IPS-NIHi7 (cell line): ENCODE data around the gene MTHFR.
A peak's percentile ranks its signal among the peaks of the same experiment; 100 is the strongest.
"Not testable (repeated sequence)": the region's sequence is repeated elsewhere in the genome, so short reads cannot be mapped to it uniquely, and the experiment has no call there.

Experiments used
- DNase-seq: peaks from one replicate; pipeline ENCODE4 v3.0.0; 2012; ENCODE audit warnings: mixed read lengths; ENCODE audit errors: extremely low spot score

MTHFR gene

GRCh38 chr1:11833497-11833896, 27.7 kb upstream of the MTHFR start:
- no peak for DNase-seq

- no peak for DNase-seq
These were observed 26.4 kb upstream of the MTHFR start for GRCh38 chr1:11831945-11832725.

- DNase-seq: no peak
These were observed 22.7 kb upstream of the MTHFR start for GRCh38 chr1:11828511-11828910.

- no peak for DNase-seq
These were observed 21.2 kb upstream of the MTHFR start for GRCh38 chr1:11826946-11827345.

GRCh38 chr1:11825131-11825530, 19.4 kb upstream of the MTHFR start:
- no peak for DNase-seq

GRCh38 chr1:11823366-11824137, 17.8 kb upstream of the MTHFR start:
- DNase-seq: no peak

GRCh38 chr1:11822091-11822490, 16.3 kb upstream of the MTHFR start:
- DNase-seq: no peak

GRCh38 chr1:11817192-11817591, 11.4 kb upstream of the MTHFR start:
- no peak for DNase-seq

- DNase-seq: no peak
These were observed 7.3 kb upstream of the MTHFR start for GRCh38 chr1:11813021-11813420.

GRCh38 chr1:11807133-11807532, 1.4 kb upstream of the MTHFR start:
- no peak for DNase-seq

- no peak for DNase-seq
These were observed 658 bp upstream of the MTHFR start for GRCh38 chr1:11806307-11806936.

- DNase-seq: no peak
These were observed 920 bp downstream of the MTHFR start for GRCh38 chr1:11804666-11805421.

GRCh38 chr1:11803924-11804665, 1.7 kb downstream of the MTHFR start:
- DNase-seq: not testable (repeated sequence)

- DNase-seq: peak; percentile 95
These were observed 2.5 kb downstream of the MTHFR start for GRCh38 chr1:11802973-11803885.

GRCh38 chr1:11802616-11802972, 3.2 kb downstream of the MTHFR start:
- peak; percentile 52 for DNase-seq

GRCh38 chr1:11800756-11801433, 4.9 kb downstream of the MTHFR start:
- no peak for DNase-seq

GRCh38 chr1:11800391-11800755, 5.4 kb downstream of the MTHFR start:
- no peak for DNase-seq

- DNase-seq: no peak
These were observed 5.9 kb downstream of the MTHFR start for GRCh38 chr1:11799896-11800295.

GRCh38 chr1:11799099-11799498, 6.7 kb downstream of the MTHFR start:
- no peak for DNase-seq
